Posterior cingulate gyrus (tissue), 11 donors: ENCODE measurements around the gene IFI44L.

Source experiments
- DNase-seq, 10 donors: peaks; one replicate each; pipeline versions ENCODE4 v3.0.0 to v3.0.0-alpha.2; 2020 to 2021; ENCODE audit warnings: mixed read lengths in 3 of 10
- intact Hi-C: fragments of 100-400 bp; cut with DNase I; formaldehyde crosslinking; loops from one replicate; pipeline ENCODE4 v1.15.1; 2023

The IFI44L gene

GRCh38 chr1:78619803-78620579 is at the start of gene IFI44L:
IFI44L (plus strand) TSS chr1:78620448; CDS start chr1:78627916, 7,468 bp downstream.
- intact Hi-C loops: loop anchor here (5.0 kb wide), 1 partner anchor 32 kb away; no protein-coding TSS in a partner anchor
- no peak for DNase-seq

- intact Hi-C loops: no loop called here
- no peak for DNase-seq
Observed at GRCh38 chr1:78570539-78570938, 49.7 kb upstream of the IFI44L start.

- intact Hi-C loops: no loop called here
- DNase-seq: no peak
Observed at GRCh38 chr1:78577257-78578100, 42.8 kb upstream of the IFI44L start.

GRCh38 chr1:78586572-78586971 is 33.7 kb upstream of the IFI44L start:
- intact Hi-C loops: no loop called here
- DNase-seq: no peak

GRCh38 chr1:78587211-78587610 is 33.0 kb upstream of the IFI44L start:
- intact Hi-C loops: no loop called here

GRCh38 chr1:78591971-78592370 is 28.3 kb upstream of the IFI44L start:
- intact Hi-C loops: no loop called here
- DNase-seq: no peak

More at GRCh38 chr1:78587211-78587610, 33.0 kb upstream of the IFI44L start:
- no peak for DNase-seq

- intact Hi-C loops: no loop called here
- DNase-seq: no peak
Observed at GRCh38 chr1:78599294-78599693, 21.0 kb upstream of the IFI44L start.

GRCh38 chr1:78601068-78601467 is 19.2 kb upstream of the IFI44L start:
- no peak for DNase-seq
- intact Hi-C loops: no loop called here

- intact Hi-C loops: no loop called here
- DNase-seq: no peak
Observed at GRCh38 chr1:78603206-78603605, 17.0 kb upstream of the IFI44L start.

GRCh38 chr1:78604643-78605042 is 15.6 kb upstream of the IFI44L start:
- intact Hi-C loops: loop anchor here (5.0 kb wide), 1 partner anchor 472 kb away; no protein-coding TSS in a partner anchor
- DNase-seq: no peak

GRCh38 chr1:78606274-78606673 is 14.0 kb upstream of the IFI44L start:
- intact Hi-C loops: loop anchor here (5.0 kb wide), 1 partner anchor 474 kb away; no protein-coding TSS in a partner anchor
- no peak for DNase-seq

GRCh38 chr1:78607334-78607927 is 12.8 kb upstream of the IFI44L start:
- DNase-seq: no peak
- intact Hi-C loops: loop anchor here (1.0 to 5.0 kb wide), 2 partner anchors 462 to 475 kb away; no protein-coding TSS in a partner anchor

GRCh38 chr1:78607944-78608343 is 12.3 kb upstream of the IFI44L start:
- peak in 2 of 10 donors; percentile 47 to 48 for DNase-seq
- intact Hi-C loops: loop anchor here (1.0 to 5.0 kb wide), 2 partner anchors 463 to 476 kb away; no protein-coding TSS in a partner anchor

GRCh38 chr1:78617615-78618026 is 2.6 kb upstream of the IFI44L start:
- intact Hi-C loops: loop anchor here (1.0 to 5.0 kb wide), 2 partner anchors 35 to 60 kb away; no protein-coding TSS in a partner anchor
- DNase-seq: peak in 9 of 10 donors; percentile 30 to 91 (median 53)

GRCh38 chr1:78619032-78619431 is 1.2 kb upstream of the IFI44L start:
- intact Hi-C loops: loop anchor here (5.0 kb wide), 1 partner anchor 33 kb away; no protein-coding TSS in a partner anchor

GRCh38 chr1:78619446-78619802 is 824 bp upstream of the IFI44L start:
- DNase-seq: no peak
- intact Hi-C loops: loop anchor here (5.0 kb wide), 1 partner anchor 33 kb away; no protein-coding TSS in a partner anchor

More at GRCh38 chr1:78619032-78619431, 1.2 kb upstream of the IFI44L start:
- DNase-seq: no peak

GRCh38 chr1:78620666-78621065 is 418 bp downstream of the IFI44L start:
- no peak for DNase-seq
- intact Hi-C loops: no loop called here

GRCh38 chr1:78622548-78622947 is 2.3 kb downstream of the IFI44L start:
- intact Hi-C loops: no loop called here
- no peak for DNase-seq

- peak in 1 of 10 donors; percentile 44 for DNase-seq
- intact Hi-C loops: no loop called here
Observed at GRCh38 chr1:78624035-78624434, 3.8 kb downstream of the IFI44L start.

GRCh38 chr1:78627321-78627720 is 7.1 kb downstream of the IFI44L start:
- DNase-seq: no peak
- intact Hi-C loops: no loop called here
